ENCODE results near the gene PSMB1.
A peak's percentile ranks its signal among the peaks of the same experiment; 100 is the strongest.

Gene PSMB1

DNA sequence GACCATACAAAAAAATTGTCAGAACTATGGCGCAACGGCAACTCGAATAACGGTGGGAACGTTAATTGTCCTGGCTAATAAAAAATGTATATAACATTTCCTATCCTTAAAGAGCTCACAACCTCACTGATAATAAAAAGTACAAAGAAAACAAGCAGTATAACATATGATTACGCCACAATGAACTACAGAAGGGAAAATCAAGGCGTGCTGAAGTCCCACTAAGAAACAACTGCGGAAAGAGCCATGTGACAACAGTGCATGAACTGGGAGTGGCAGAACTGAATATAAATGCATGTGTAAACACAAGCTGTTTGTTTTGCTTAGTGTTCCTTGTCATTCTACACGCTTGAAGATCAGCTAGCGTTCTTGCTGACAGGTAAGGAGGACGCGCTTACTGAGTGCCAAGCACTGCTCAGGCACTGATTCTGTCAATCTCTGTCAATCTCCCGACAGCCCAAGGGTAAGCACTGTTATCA is 466 bp upstream of the PSMB1 start:
- no peaks in the 10 kb centered on the region for H3K27me3 ChIP-seq (ENCODE audit: insufficient read depth, poor library complexity, severe bottlenecking)
- TF ChIP-seq GABPA (IDR thresholded peaks at IDR 0.05; ENCODE audit: low read depth) (no peak), POLR2AphosphoS5 (IDR thresholded peaks at IDR 0.05; ENCODE audit: low read depth) (no peak)
- TF ChIP-seq, protein P1, sequence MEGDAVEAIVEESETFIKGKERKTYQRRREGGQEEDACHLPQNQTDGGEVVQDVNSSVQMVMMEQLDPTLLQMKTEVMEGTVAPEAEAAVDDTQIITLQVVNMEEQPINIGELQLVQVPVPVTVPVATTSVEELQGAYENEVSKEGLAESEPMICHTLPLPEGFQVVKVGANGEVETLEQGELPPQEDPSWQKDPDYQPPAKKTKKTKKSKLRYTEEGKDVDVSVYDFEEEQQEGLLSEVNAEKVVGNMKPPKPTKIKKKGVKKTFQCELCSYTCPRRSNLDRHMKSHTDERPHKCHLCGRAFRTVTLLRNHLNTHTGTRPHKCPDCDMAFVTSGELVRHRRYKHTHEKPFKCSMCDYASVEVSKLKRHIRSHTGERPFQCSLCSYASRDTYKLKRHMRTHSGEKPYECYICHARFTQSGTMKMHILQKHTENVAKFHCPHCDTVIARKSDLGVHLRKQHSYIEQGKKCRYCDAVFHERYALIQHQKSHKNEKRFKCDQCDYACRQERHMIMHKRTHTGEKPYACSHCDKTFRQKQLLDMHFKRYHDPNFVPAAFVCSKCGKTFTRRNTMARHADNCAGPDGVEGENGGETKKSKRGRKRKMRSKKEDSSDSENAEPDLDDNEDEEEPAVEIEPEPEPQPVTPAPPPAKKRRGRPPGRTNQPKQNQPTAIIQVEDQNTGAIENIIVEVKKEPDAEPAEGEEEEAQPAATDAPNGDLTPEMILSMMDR (IDR thresholded peaks at IDR 0.05; ENCODE audit: insufficient read depth, low read length): no peak
- peak overlapping the region; percentile 90 for H3K27ac ChIP-seq (replicated peaks)
- peak in 1 of 2 experiments; percentile 52 for DNase-seq (ENCODE audit: low read depth in 1 of 2, low spot score in 1 of 2)
- peak overlapping the region; percentile 93 for H3K4me3 ChIP-seq (replicated peaks; ENCODE audit: insufficient read depth, low read length)

DNA sequence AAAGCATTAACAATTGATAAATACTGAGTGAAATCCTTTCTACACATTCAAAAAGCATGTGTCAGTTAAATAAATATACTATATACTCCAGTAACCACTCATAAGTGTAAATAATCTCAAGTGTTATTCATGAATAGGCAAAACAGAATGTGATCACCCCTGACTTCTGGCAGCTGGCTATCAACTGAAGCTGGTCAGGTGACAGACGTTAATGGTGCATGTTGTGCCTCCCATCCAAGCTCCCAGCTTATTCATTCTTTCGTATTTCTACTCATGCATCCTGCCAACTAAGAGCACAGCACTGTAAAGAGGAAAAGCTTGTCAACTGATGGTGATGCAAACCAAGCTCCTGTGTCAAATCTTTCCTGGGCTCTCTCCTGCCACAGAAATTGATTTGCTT is 7.7 kb downstream of the PSMB1 start:
- Histone ChIP-seq H3K27me3 (ENCODE audit: insufficient read depth, poor library complexity, severe bottlenecking) (no peaks in the 10 kb centered on the region), H3K4me3 (replicated peaks; ENCODE audit: insufficient read depth, low read length) (no peak overlapping the region), H3K27ac (replicated peaks) (no peak overlapping the region)
- TF ChIP-seq, protein P1 (IDR thresholded peaks at IDR 0.05; ENCODE audit: insufficient read depth, low read length): no peak
- TF ChIP-seq, protein P2, sequence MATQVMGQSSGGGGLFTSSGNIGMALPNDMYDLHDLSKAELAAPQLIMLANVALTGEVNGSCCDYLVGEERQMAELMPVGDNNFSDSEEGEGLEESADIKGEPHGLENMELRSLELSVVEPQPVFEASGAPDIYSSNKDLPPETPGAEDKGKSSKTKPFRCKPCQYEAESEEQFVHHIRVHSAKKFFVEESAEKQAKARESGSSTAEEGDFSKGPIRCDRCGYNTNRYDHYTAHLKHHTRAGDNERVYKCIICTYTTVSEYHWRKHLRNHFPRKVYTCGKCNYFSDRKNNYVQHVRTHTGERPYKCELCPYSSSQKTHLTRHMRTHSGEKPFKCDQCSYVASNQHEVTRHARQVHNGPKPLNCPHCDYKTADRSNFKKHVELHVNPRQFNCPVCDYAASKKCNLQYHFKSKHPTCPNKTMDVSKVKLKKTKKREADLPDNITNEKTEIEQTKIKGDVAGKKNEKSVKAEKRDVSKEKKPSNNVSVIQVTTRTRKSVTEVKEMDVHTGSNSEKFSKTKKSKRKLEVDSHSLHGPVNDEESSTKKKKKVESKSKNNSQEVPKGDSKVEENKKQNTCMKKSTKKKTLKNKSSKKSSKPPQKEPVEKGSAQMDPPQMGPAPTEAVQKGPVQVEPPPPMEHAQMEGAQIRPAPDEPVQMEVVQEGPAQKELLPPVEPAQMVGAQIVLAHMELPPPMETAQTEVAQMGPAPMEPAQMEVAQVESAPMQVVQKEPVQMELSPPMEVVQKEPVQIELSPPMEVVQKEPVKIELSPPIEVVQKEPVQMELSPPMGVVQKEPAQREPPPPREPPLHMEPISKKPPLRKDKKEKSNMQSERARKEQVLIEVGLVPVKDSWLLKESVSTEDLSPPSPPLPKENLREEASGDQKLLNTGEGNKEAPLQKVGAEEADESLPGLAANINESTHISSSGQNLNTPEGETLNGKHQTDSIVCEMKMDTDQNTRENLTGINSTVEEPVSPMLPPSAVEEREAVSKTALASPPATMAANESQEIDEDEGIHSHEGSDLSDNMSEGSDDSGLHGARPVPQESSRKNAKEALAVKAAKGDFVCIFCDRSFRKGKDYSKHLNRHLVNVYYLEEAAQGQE (IDR thresholded peaks at IDR 0.05; ENCODE audit: insufficient replicate concordance, low read depth): no peak
- no peak for TF ChIP-seq SPI1 (IDR thresholded peaks at IDR 0.05; ENCODE audit: borderline replicate concordance, low read depth)
- no peak for DNase-seq (ENCODE audit: low read depth in 1 of 2, low spot score in 1 of 2)

DNA sequence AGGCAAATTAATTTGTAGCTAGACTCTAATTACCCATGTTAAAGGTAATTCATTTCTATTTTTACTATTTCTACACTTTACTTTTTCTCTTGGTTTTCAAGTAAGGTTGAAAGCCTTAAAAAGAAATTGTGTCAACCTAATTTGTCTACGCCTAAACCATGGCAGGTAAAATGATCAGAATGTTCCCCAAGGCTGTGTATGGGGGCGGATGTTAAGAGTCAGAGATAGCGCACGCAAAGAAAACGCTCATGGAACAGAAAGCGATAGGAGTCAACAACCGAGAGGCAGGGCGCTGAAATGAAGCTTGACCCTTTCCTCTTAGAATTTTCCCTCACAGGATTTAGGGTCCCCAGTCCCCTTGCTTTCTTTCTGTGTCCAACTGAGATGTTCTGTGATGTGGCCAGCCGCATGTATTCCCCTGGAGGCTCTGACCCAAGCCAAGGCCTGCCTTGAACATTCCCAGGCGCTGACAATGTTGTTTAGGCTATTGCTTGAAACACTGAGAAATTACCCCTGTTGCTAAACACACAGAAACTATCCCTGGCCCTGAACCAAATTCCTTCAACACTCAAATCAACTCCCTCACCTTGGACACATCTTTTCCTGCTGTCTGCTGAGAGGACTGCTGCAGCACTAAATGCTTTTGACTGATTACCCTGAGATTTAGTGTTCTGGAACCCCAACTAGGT is 10.9 kb downstream of the PSMB1 start:
- Histone ChIP-seq H3K27ac (replicated peaks) (no peak overlapping the region), H3K27me3 (ENCODE audit: insufficient read depth, poor library complexity, severe bottlenecking) (no peaks in the 10 kb centered on the region), H3K4me3 (replicated peaks; ENCODE audit: insufficient read depth, low read length) (no peak overlapping the region)
- TF ChIP-seq, protein P2 (IDR thresholded peaks at IDR 0.05; ENCODE audit: insufficient replicate concordance, low read depth): no peak
- TF ChIP-seq GABPA (IDR thresholded peaks at IDR 0.05; ENCODE audit: low read depth) (no peak), POLR2AphosphoS5 (IDR thresholded peaks at IDR 0.05; ENCODE audit: low read depth) (no peak), SPI1 (IDR thresholded peaks at IDR 0.05; ENCODE audit: borderline replicate concordance, low read depth) (no peak)
- TF ChIP-seq, protein P1 (IDR thresholded peaks at IDR 0.05; ENCODE audit: insufficient read depth, low read length): no peak
- DNase-seq (ENCODE audit: low read depth in 1 of 2, low spot score in 1 of 2): no peak

DNA sequence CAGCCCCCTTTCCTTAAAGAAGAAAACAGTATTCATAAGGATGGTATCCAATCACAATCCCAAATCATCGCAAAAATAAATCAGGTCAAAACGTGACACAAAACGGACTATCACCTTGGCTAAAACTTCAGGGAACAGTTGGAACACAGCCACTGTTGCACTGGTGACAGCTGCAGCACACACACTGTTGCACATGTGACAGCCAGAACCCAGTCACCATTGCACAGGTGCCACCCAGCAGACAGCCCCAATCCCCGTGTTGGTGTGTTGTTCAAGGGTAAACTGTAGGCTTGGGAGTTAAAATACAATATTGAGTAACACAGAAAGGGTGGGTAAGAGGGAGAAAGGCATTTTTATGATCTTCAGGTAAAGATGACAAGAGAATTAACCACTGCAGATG is 15.8 kb downstream of the PSMB1 start:
- TF ChIP-seq, protein P1 (IDR thresholded peaks at IDR 0.05; ENCODE audit: insufficient read depth, low read length): no peak
- TF ChIP-seq POLR2AphosphoS5 (IDR thresholded peaks at IDR 0.05; ENCODE audit: low read depth): no peak
- TF ChIP-seq, protein P2 (IDR thresholded peaks at IDR 0.05; ENCODE audit: insufficient replicate concordance, low read depth): no peak
- no peak for TF ChIP-seq SPI1 (IDR thresholded peaks at IDR 0.05; ENCODE audit: borderline replicate concordance, low read depth)
- no peak for TF ChIP-seq GABPA (IDR thresholded peaks at IDR 0.05; ENCODE audit: low read depth)

More for the DNA sequence above, 15.8 kb downstream of the PSMB1 start:
- H3K4me3 ChIP-seq (replicated peaks; ENCODE audit: insufficient read depth, low read length): no peak overlapping the region
- no peaks in the 10 kb centered on the region for H3K27me3 ChIP-seq (ENCODE audit: insufficient read depth, poor library complexity, severe bottlenecking)
- no peak overlapping the region for H3K27ac ChIP-seq (replicated peaks)
- no peak for DNase-seq (ENCODE audit: low read depth in 1 of 2, low spot score in 1 of 2)
